Measurements from ENCODE around the gene TMEM53.
A peak's percentile ranks its signal among the peaks of the same experiment; 100 is the strongest.
"Not testable (repeated sequence)": the region's sequence is repeated elsewhere in the genome, so short reads cannot be mapped to it uniquely, and the experiment has no call there.

Gene TMEM53

DNA sequence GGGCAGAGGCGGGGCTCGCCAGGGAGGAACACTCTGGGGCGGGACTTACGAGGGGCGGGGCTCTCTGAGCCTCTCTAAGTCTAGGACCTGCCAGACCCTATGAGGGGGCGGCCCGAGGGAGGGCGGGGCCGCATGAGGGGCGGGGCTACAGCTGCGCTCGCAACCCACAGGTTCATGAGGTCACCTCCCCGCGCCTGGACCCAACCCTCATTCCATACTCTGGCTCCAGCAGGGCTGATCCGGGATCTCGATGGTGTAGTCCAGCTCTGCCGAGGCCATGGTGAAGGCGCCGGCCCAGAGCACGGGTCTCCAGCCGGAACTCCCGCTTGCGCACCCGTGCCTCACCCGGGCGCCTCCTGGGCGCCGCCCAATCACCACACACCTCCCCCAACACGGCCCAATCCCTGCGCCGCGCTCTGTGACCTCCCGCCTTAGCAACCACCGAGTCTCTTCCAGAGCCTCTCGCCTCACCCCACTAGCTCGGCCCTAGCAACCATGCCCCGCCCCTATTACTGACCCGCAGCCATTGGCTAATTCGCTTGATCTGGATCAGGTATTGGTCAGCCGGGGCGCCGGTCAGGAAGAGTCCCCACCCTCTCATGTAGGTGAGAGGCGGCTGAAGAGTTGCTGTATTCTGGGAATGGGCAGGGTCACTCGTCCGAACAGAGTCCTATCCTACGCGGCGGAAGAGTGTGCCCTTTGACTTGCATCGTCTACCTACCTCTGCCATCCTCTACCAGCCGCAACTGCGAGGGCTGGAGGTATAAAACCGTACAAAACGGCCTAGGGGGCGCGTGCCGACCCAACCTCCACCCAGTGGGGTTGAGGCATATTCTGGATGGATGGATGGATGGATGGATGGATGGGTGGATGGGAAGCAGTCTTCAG is at the start of gene TMEM53, which contains the start of gene ARMH1:
Gene TMEM53 (minus strand): TSS at position 369 of the 888 bp plus-strand sequence. CDS start 90 bp downstream, at position 279.
Gene ARMH1 (plus strand): TSS at position 602 of the 888 bp plus-strand sequence. CDS start 14,984 bp downstream, outside the sequence.
- peak; percentile 83 for FAIRE-seq

DNA sequence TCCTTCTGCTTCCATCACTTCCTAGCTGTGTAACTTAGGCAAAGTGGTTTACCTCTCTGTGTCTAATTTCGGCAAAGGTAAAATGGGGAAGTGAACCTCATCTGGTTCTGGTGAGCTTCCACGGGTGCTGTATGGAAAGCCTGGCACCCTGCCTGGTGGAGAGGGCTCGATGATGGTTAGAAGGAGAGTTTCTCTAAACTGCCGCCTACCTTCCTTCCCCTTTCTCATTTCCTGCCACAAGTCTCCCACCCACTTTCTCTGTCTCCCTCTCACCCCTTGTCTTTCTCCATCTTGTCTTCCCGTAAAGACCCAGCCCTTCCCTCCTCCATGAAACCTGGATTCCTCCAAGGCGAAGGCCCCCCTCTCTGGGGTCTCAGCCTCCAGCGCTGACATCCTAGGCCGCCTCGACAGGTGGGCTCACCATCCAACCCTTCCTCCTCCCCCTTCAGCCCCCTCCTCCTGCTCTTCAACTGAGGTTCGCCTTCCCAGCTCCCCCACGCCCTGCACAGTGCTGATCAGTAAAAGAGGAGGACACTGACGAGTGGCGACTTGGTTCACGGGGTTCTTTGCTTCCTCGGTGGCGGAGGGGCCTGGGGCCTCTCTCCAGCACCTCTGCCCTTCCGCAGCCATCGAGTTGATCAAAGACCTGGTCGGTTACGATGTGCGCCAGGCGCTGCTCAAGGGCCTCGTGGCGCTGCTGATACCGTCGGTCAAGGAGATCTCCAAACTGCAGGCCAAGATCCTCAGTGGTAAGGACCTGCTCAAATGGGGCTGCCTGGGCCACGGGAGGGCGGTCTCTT is 49.4 kb upstream of the TMEM53 start:
- no peak for FAIRE-seq
- no peak for DNase-seq (ENCODE audit: low spot score)

More for the DNA sequence above, at the start of gene TMEM53, which contains the start of gene ARMH1:
- DNase-seq (ENCODE audit: low spot score), result peak; percentile 99

DNA sequence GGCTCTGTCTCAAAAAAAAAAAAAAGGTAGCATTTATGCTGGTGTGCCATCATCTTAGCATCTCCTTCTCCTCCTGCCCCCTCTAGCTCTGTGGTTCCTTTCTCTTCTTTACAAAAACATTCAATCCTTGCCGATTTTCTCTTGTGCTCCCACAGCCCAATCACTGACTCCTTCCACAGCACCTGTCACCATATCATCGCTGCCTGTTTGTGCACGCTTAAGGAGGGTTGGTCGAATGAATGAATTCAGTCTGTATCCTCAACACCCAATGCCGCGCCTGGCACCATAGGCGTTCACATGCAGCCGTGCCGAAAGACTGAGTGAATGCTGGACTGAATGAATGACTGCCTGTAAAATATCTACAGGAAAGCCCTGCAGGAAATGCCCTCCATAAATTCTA is 48.8 kb upstream of the TMEM53 start:
- DNase-seq (ENCODE audit: low spot score), result no peak
- FAIRE-seq, result no peak

DNA sequence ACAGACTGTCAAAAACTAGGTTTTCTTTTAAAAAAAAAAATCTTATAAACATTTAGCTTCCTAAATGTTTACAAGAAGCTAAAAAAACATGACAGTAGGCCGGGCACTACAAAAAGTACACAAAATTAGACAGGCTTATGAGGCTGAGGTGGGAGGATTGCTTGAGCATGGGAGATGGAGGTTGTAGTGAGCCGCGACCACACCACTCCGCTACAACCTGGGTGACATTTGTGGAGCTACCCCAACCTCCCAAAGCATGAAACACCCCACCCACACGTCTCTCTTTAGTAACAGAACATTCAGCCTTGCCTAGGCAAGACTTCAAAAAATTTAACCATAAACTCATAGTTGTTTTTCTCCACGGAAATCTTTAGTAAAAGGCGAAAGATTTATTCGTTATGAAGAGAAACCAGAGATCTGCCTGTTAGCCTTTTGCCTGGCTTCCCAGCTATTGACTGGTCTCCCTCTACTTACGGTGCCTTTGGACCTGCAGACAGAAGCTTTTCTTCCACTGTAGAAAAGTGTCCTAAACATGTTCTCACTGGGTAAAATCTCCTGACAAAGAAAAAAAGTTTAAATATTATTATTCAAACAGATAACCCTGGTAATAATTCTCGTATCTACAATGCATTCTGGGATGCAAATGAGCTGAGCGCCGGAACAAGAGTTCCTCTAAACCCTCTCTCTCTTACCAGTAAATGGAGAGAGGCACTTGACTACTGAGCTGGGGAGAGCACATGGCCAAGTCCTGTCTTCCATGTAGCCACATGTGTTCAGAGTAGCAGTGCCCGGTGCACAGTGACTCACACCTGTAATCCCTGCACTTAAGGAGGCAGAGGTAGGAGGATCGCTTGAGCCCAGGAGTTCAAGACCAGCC is 47.4 kb upstream of the TMEM53 start:
- FAIRE-seq (no peak), DNase-seq (ENCODE audit: low spot score) (no peak)

DNA sequence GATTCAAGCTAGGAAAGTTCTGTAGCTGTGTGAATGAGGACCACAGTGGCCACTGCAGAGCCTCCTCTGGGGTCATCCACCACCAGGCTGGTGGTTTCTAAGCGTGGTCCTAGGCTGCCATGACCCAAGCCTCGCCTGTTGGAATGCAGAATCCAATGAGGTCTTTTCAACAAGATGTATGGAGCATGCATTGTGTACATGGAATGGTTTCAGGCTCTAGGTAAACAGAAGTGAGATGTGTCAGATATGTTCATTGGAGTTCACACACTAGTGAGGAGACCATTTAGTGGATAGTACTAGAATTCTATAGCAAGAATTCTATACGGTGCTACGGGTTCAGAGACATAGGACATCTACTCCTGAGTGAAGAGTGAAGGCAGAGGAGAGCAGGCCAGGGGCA is 46.0 kb upstream of the TMEM53 start:
- DNase-seq (ENCODE audit: low spot score), result no peak
- no peak for FAIRE-seq

DNA sequence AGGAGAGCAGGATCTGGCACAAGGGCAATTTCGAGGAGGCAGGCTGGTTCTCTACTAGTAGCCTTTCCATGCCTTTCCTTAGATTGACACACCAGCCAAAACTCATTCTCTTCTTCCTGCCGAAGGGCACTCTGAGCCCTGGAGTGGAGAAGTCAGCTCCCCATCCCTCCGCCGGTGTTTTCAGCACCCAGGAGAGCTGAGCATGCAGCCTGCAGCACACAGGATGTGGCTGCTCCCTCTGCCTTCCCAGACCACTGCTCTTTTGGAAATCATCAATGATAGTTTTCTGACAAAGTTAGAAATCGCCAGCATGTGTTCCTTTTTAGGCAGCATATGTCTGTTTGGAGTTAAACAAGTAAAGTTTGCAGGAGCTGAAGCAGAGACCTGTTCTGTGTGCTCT is 45.0 kb upstream of the TMEM53 start:
- peak; percentile 66 for FAIRE-seq
- no peak for DNase-seq (ENCODE audit: low spot score)

DNA sequence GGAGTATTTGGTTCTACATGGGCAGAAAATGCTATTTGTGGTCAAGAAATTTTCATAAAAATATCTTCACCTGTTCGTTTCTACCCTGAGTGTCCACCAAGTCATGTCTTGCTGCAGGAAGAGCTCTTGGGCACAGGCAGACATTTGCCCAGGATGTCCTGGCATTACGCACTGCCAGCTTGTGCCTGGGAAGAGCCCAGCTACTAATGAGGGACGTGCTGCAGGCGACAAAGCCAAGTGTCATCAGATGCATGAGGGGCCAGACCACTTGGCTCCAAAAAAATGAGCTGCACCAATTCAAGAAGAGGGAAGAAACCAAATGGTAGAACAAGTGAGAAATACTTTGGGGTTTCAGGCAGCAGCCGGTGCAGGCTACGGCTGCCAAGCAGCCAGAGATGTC is 43.8 kb upstream of the TMEM53 start:
- DNase-seq (ENCODE audit: low spot score), result no peak
- FAIRE-seq, result no peak

DNA sequence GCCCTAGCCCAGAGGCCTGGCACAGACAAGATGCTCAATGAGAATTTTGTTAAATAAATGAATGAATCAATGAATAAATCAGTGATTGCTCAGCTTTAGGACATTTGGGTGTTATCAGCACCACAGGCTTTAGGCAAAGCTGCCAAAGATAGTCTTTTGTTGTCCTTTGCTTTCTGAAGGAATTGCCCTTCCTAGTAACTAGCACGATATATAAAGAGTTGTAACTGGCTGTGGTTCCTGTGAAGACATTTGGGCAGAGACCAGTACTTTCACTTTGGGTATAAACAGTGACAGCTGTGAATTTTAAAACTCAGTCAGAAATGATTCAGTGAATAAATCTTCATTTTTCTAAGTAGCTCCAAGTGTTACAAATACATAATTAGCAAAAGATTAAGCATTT is 43.4 kb upstream of the TMEM53 start:
- no peak for DNase-seq (ENCODE audit: low spot score)
- no peak for FAIRE-seq

DNA sequence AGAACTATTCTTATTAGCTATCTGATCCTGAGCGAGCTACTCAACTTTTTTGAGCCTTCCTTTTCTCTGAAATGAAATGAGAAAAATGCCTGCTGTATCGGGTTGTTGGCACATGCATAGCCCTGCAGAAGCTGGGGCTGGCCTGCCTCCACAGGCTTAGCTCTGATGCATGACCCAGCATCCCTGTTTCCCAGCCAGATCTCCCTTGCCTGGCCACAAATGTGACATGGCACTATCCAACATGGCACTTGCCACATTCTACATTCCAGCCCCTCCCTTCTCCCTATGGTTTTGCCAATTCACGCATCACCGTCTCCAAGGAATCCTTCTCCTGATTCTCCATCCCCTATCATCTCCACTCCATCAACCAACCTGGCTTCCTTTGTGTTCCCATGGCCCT is 42.9 kb upstream of the TMEM53 start:
- DNase-seq (ENCODE audit: low spot score) (no peak), FAIRE-seq (no peak)

DNA sequence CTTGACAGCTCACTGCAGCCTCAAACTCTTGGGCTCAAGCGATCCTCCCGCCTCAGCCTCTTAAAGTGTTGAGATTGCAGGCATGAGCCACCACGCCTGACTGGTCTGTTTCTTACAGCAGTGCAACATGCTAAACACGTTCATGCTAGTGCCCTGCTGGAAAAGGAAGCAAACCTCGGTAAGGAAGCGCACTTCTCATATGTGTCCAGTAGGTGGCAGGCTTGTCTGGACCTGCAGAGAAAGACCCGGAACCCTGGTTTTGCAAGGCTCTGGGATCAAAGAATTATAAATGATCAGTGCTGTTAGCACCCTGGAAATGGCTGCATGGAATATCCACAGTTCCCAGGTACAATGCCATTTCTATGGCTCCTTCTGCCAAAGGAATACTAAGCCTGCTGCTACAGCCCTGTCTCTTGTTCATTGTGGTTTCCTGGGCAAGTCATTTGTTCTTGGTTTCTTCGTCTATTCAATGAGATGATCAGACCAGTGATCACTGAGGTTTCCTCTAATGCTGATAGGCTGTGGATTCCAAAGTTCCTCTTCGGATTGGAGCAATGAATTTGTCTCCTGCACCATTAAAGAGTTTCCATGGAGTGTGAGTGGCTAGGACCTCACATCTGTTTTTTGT is 40.8 kb upstream of the TMEM53 start:
- peak; percentile 90 for FAIRE-seq
- DNase-seq (ENCODE audit: low spot score), result peak; percentile 89

DNA sequence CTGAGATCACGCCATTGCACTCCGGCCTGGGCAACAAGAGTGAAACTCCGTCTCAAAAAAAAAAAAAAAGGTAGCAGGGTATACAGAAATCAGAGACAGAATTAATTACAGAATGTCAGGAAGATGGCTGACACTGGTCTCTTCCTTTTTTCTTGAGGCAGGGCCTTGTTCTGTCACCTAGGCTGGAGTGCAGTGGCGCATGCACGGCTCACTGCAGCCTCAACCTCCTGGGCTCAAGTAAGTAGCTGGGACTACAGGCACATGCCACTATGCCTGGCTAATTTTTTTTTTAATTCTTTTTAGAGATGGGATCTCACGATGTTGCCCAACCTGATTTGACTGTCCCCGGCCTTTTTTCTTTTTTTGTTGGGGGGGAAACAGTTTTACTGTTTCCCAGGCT is 40.3 kb upstream of the TMEM53 start:
- DNase-seq (ENCODE audit: low spot score) (no peak), FAIRE-seq (no peak)

DNA sequence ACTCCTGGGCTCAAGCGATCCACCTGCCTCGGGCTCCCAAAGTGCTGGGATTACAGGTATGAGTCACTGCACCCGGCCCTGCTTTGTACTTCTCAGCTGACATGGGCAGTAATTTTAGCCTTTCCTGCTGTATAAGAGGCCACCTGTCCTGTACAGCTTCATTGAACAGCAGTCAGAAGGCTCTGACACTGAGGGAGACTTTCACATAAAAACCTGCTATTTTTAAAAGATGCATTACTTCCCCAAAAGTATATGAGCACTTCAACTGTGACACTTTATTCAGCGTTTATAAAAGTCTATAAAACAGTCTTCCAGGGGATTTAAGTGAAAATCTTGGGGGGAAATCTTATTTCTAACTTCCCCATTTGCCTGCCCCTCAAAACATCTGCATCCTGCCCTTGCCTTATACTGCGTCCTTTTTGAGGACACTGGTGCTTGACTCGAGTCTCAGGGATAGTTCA is 39.1 kb upstream of the TMEM53 start:
- FAIRE-seq, result no peak
- no peak for DNase-seq (ENCODE audit: low spot score)

DNA sequence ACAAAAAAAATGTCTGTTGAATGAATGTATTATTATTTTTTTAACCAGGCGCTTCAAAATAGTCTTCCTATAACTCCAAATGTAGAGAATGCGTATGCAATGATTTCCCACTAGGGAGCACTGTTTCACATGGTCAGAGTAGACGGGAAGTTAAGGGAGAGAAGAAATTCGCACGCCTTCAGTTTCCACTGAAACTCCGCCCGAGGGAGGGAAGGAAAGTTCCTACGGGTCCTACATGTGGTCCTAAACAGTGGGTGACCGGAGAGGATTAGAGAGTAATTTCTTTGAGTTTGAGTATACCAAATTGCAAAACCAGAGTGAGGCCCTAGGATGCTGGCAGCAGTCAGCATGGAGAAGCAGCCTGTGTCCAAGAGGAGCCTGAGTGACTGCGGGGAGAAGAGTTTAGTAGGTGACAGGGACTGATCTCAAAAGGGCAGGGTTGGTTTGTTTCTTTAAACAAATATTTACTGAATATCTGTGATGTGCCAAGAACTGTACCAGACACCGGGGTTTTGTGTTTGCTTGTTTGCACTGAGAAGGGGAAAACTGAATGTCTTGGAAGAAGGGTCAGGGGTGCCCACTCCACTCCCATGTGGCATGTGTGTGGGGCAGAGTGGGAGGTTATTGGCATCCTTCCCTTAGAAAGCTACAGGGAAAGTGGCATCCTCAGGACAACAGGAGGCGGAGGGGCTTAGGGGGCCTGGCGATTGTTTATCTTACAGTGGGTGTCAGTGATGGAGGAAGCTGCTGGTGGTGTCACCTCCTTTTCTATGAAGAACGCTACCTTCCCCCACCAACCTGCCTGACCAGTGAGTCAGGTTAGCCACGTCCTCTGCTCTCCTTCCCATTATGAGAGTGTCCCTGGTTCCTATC is 33.9 kb upstream of the TMEM53 start:
- FAIRE-seq, result no peak
- DNase-seq (ENCODE audit: low spot score), result peak; percentile 48

DNA sequence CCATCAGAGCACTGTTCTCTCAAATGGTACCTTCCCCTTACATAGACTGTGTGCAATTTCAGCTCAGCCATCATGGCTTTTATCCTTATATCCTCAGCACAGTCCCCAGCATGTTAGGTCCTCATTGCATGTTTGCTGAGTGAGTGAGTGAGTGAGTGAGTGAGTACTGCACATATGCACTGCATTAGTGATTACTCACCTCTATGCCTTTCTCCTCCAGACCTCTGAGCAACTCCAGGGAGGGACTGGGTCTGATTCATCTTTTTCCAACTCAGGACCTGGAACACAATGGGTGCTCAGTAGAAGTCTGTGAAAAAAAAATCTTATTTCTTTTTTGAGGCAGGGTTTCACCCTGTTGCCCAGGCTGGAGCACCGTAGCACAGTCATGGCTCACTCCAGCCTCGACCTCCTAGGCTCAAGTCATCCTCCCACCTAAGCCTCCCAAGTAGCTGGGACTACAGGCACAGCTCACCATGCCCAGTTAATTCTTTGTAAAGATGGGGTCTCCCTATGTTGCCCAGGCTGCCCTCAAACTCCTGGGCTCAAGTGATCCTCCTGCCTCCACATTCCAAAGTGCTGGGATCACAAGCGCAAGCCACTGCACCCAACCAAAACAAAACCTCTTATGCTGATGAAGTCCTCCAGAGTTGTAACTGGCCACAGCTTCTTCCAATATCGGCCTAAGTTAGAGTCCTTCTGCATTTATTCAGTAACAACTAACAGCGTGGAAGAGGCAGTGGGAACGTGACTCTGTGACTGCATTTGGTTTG is 33.0 kb upstream of the TMEM53 start:
- DNase-seq (ENCODE audit: low spot score) (peak; percentile 89), FAIRE-seq (peak; percentile 85)

DNA sequence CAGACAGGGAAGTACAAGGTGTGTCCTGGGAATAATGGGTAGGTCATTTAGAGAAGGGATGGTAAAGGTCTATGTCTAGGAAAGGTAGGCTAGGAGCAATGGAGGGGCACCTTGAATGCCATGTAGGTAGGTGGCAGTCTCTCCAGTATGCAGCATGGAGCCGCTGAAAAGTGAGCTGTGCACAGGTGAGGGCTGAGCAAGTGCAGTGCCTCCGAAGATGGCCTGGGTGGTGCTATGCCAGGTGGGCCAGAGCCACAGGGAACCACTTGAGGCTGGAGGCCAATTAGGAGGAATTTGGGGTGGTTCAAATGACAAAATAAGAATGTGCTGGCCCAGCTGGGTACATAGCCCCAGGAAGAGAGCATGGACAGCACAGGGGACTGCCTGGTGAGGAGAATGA is 31.7 kb upstream of the TMEM53 start:
- no peak for DNase-seq (ENCODE audit: low spot score)
- no peak for FAIRE-seq

DNA sequence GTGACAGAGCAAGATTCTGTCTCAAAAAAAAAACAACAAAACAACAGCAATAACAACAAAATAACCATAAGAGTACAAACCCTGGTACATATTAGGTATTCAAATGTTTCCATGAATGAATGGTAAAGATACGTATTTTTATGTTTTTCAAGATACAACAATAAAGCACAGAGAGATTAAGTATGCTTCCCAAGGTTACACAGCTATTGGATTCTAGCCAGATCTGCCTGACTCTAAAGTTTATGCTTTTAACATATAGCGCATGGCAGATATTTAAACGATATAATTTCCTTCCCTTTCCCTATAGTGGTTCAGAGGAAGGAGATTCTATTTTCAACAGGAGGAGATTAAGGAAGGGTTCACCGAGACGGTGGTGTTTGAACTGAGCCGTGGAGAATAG is 31.2 kb upstream of the TMEM53 start:
- DNase-seq (ENCODE audit: low spot score), result no peak
- FAIRE-seq, result no peak

DNA sequence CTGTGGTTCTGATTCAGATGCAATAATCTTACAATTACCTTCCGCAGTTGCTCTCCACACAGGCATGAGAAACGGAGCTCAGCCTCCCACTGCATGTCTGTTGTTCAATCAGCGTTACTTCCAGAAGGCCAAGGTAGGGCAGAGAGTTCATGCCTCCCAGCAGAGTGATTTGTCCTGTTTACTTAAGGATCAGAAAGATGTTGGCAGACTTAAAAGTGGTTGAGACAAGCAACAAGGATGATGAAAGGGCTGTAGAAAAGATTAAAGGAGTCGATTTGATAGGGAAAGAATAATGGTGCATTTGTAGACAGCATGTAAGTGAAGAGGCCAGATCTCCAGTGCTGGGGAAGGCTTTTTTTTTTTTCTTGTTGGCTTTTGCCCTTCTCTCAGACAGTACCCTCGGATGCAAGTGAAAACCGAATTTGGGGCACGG is 26.9 kb upstream of the TMEM53 start:
- FAIRE-seq, result no peak
- DNase-seq (ENCODE audit: low spot score), result no peak

DNA sequence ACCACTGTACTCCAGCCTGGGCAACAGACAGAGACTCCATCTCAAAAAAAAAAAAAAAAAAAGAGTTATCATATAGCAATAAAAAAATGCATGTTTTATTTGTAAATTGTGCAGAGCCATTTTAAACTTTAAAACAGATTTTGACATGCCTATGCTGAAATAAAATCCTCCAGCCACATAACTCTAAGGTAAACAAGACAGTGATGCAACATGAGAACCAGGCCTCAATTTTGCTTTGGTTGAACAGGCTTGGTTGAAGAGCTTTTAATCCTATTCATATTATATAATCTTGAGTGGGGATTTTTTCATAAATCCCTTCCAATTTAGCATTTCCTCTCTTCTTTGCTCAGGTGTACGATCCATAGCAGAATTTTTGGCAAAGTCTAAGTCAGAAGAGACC is 26.3 kb upstream of the TMEM53 start:
- no peak for DNase-seq (ENCODE audit: low spot score)
- no peak for FAIRE-seq

DNA sequence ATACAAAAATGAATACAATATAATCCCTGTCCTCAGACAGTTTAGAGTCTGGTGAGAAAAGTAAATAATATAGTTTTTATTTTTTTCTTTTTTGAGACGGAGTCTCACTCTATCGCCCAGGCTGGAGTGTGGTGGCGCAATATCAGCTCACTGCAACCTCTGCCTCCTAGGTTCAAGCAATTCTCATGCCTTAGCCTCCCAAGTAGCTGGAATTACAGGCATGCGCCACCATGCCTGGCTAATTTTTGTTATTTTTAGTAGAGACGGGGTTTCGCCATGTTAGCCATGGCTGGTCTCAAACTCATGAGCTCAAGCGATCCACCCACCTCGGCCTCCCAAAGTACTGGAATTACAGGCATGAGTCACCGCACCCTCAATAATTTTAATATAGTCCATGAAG is 25.1 kb upstream of the TMEM53 start:
- FAIRE-seq, result not testable (repeated sequence)

More for the DNA sequence above, 25.1 kb upstream of the TMEM53 start:
- DNase-seq (ENCODE audit: low spot score), result not testable (repeated sequence)
